ENCODE measurements around the gene APC2. TPM values are rescaled to one million over a fixed set of nuclear protein-coding genes. Genes with fewer than 3 reads are reported as not detected.

Gene APC2
- total RNA-seq, 1 experiment from 2014 or later, result 1.6 TPM

GRCh38 chr19:1482361-1483130 is 32.6 kb downstream of the APC2 start:
- H3K36me3 ChIP-seq (ENCODE audit: low read depth), result no peaks in the 10 kb centered on the region
- intact Hi-C loops (cut with micrococcal nuclease; ENCODE audit: unreplicated experiment), result no loop called here
- peaks cover 10% of the 10 kb centered on the region; the same call in 1 of the 2 replicates for H3K79me2 ChIP-seq (ENCODE audit: low read depth)
- POLR2A ChIA-PET (ENCODE audit: unreplicated experiment), result no interaction called here
- H3K4me2 ChIP-seq, result no peak overlapping the region
- H3K27ac ChIP-seq, result no peak overlapping the region
- no peaks in the 10 kb centered on the region for H3K27me3 ChIP-seq (ENCODE audit: insufficient read depth, low read depth)
- peaks cover 7% of the 10 kb centered on the region; the same call in 1 of the 2 replicates for H3F3A ChIP-seq (ENCODE audit: insufficient read depth, low read depth)
- BruUV-seq (replicated peaks), result no TSS peak
- H4K20me1 ChIP-seq (ENCODE audit: insufficient read depth), result no peaks in the 10 kb centered on the region
- no peak overlapping the region for H3K4me3 ChIP-seq
- no peak overlapping the region for H2AFZ ChIP-seq
- CTCF ChIA-PET, result no interaction called here
- no peaks in the 10 kb centered on the region for H3K9me2 ChIP-seq (ENCODE audit: insufficient read depth)
- DNase-seq, result no peak
- TF ChIP-seq, protein P1, sequence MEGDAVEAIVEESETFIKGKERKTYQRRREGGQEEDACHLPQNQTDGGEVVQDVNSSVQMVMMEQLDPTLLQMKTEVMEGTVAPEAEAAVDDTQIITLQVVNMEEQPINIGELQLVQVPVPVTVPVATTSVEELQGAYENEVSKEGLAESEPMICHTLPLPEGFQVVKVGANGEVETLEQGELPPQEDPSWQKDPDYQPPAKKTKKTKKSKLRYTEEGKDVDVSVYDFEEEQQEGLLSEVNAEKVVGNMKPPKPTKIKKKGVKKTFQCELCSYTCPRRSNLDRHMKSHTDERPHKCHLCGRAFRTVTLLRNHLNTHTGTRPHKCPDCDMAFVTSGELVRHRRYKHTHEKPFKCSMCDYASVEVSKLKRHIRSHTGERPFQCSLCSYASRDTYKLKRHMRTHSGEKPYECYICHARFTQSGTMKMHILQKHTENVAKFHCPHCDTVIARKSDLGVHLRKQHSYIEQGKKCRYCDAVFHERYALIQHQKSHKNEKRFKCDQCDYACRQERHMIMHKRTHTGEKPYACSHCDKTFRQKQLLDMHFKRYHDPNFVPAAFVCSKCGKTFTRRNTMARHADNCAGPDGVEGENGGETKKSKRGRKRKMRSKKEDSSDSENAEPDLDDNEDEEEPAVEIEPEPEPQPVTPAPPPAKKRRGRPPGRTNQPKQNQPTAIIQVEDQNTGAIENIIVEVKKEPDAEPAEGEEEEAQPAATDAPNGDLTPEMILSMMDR (conservative IDR thresholded peaks at IDR 0.05), result no peak
- TF ChIP-seq EZH2 (IDR thresholded peaks at IDR 0.05; ENCODE audit: low read depth), result no peak
- 0 out of 2 replicates have a peak, but pooled peaks cover 6% of the 10 kb centered on the region for H3K4me1 ChIP-seq (replicated peaks; ENCODE audit: insufficient read depth)
- no peaks in the 10 kb centered on the region for H3K9me3 ChIP-seq (ENCODE audit: insufficient read depth, low read depth)

DNA sequence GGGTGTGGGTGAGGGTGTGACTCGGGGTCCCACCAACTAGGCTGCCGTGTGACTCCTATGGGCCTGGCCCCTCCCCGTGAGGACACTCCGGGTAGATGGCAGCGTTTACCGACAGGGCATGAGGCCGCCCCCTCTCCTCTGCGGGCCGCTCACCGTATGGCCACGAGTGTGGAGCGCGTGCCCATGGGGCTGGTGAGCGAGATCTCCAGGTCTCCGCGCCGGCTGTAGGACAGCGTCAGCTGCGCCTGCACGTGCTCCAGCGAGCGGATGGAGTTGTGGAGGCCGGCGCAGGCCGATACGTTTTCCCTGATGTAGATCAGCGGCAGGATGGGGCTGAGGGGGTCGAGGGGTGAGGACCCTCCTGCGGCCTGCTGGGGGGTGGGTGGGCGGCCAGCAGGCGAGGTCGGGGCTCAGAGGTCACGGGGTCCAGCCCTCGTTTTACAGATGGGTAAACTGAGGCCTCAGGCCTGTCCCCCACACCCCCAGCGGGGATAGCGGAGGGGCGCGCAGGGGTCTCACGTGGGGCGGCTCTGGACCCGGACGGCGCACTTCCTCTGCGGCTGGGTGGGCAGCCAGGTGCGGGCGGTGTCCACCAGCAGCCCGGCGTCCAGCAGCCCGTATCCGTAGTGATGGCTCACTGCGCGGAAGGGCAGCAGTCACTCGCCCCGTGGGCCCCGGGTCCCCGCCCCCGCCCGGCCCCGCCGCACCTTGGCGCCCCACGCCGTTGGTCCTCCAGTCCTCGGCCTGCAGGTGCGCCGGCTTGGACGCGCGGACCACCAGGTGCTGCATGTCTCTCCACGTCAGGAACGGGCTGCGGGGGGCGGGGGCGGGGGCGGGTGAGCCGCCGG is 33.4 kb downstream of the APC2 start:
- Histone ChIP-seq H3K36me3 (ENCODE audit: low read depth) (no peaks in the 10 kb centered on the region), H3K9me2 (ENCODE audit: insufficient read depth) (no peaks in the 10 kb centered on the region), H3K4me1 (replicated peaks; ENCODE audit: insufficient read depth) (no peaks in the 10 kb centered on the region), H3F3A (ENCODE audit: insufficient read depth, low read depth) (peaks cover 7% of the 10 kb centered on the region; the same call in 1 of the 2 replicates), H3K4me2 (no peak overlapping the region), H3K4me3 (no peak overlapping the region), H2AFZ (no peak overlapping the region), H4K20me1 (ENCODE audit: insufficient read depth) (no peaks in the 10 kb centered on the region), H3K9me3 (ENCODE audit: insufficient read depth, low read depth) (no peaks in the 10 kb centered on the region), H3K27ac (no peak overlapping the region), H3K27me3 (ENCODE audit: insufficient read depth, low read depth) (no peaks in the 10 kb centered on the region), H3K79me2 (ENCODE audit: low read depth) (peaks cover 4% of the 10 kb centered on the region; the same call in 1 of the 2 replicates)
- POLR2A ChIA-PET (ENCODE audit: unreplicated experiment), result no interaction called here
- BruUV-seq (replicated peaks), result no TSS peak
- CTCF ChIA-PET, result no interaction called here
- intact Hi-C loops (cut with micrococcal nuclease; ENCODE audit: unreplicated experiment), result no loop called here
- no peak for DNase-seq
- no peak for TF ChIP-seq EZH2 (IDR thresholded peaks at IDR 0.05; ENCODE audit: low read depth)
- TF ChIP-seq, protein P1 (conservative IDR thresholded peaks at IDR 0.05), result no peak

DNA sequence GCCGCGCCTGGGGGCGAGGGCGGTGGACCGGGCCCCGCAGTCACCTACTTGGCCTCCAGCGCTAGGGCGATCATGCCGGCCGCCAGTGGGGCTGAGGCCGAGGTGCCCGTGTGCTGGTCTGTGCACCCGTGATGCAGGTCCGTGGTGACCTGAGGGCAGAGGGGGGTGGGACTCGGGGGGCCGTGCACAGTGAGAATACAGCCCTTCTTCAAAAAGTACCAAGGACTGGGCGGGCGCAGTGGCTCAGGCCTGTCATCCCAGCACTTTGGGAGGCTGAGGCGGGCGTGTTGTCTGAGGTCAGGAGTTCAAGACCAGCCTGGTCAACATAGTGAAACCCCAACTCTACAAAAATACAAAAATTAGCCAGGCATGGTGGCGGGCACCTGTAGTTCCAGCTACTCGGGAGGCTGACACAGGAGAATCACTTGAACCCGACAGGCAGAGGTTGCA is 34.1 kb downstream of the APC2 start:
- TF ChIP-seq, protein P1 (conservative IDR thresholded peaks at IDR 0.05), result no peak
- no peak for TF ChIP-seq EZH2 (IDR thresholded peaks at IDR 0.05; ENCODE audit: low read depth)
- Histone ChIP-seq H2AFZ (no peak overlapping the region), H3K79me2 (ENCODE audit: low read depth) (no peaks in the 10 kb centered on the region), H3K27me3 (ENCODE audit: insufficient read depth, low read depth) (no peaks in the 10 kb centered on the region), H3K27ac (no peak overlapping the region), H3K4me3 (no peak overlapping the region), H4K20me1 (ENCODE audit: insufficient read depth) (no peaks in the 10 kb centered on the region), H3F3A (ENCODE audit: insufficient read depth, low read depth) (peaks cover 7% of the 10 kb centered on the region; the same call in 1 of the 2 replicates), H3K4me2 (no peak overlapping the region), H3K36me3 (ENCODE audit: low read depth) (no peaks in the 10 kb centered on the region), H3K4me1 (replicated peaks; ENCODE audit: insufficient read depth) (no peaks in the 10 kb centered on the region), H3K9me3 (ENCODE audit: insufficient read depth, low read depth) (no peaks in the 10 kb centered on the region), H3K9me2 (ENCODE audit: insufficient read depth) (no peaks in the 10 kb centered on the region)
- DNase-seq, result no peak
- CTCF ChIA-PET, result no interaction called here
- POLR2A ChIA-PET (ENCODE audit: unreplicated experiment), result no interaction called here
- no TSS peak for BruUV-seq (replicated peaks)
- intact Hi-C loops (cut with micrococcal nuclease; ENCODE audit: unreplicated experiment), result no loop called here

Data from PC-9 (cell line).